ENCODE results near the gene CBX1. TPM values are rescaled to one million over a fixed set of nuclear protein-coding genes. Genes with fewer than 3 reads are reported as not detected.

The CBX1 gene
- total and polyA plus RNA-seq, 2 of the 8 experiments (the other 6 are each of a cell fraction or from before 2014, with no cell fraction given): 38.7 to 173 TPM

DNA sequence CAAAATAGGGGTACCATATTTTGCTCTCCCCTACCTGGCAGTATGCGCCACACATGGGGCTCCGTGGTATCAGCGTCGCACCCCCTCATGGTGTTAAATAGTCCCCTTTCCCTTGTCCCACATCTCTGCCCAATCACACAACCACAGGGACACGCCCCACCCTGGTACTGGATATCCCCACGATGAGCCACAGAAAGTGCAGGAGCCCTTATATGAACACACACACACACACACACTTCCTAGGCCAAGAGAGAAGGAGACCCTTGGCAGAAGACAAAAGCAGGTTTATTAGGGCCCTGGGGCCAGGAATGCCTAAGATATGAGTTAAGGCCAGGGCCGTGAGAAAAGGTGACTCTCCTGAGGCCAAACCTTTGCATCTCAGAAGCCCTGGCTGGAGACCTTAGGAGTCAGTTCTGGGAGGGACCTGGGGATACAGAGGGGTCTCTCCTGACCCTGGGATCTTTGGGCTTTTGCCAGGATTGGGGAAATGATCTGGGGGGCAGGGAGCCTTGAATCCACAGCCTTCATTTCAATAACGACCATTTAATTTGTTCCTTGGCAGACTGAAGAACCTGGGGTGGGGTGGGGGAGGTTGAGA, 75.3 kb downstream of the CBX1 start:
- H3K79me1 ChIP-seq (ENCODE audit: low read depth, low read length): no peaks in the 10 kb centered on the region
- ChIA-PET POLR2A (ENCODE audit: partially characterized antibody) (interaction anchor here (0.6 to 28.1 kb wide), 4 partner anchors 10 to 105 kb away, joined by 3 to 1227 read pairs (median 6); partner anchors contain the start of gene NFE2L1), CTCF (ENCODE audit: partially characterized antibody) (interaction anchor here (0.7 to 8.9 kb wide), 46 partner anchors 10 to 596 kb away, joined by 3 to 181 read pairs (median 4); partner anchors contain the start of genes NFE2L1 and SNX11)
- H4K91ac ChIP-seq (replicated peaks; ENCODE audit: insufficient read length, low read length): no peak overlapping the region
- no peaks in the 10 kb centered on the region for H3K36me3 ChIP-seq (ENCODE audit: control insufficient read depth in 2 of 4, insufficient read depth in 4 of 4, low read length in 3 of 4)
- no peak overlapping the region for H3K27ac ChIP-seq (ENCODE audit: low read depth, low read length)
- TF ChIP-seq CBX8 (IDR thresholded peaks at IDR 0.05; ENCODE audit: borderline replicate concordance, low read depth, low read length): no peak
- TF ChIP-seq RBBP5 (IDR thresholded peaks at IDR 0.05; ENCODE audit: borderline replicate concordance, low read depth, low read length): no peak
- H3K9me3 ChIP-seq (ENCODE audit: insufficient read depth in 2 of 2, low read depth in 1 of 2, low read length in 1 of 2): no peaks in the 10 kb centered on the region
- no peaks in the 10 kb centered on the region for H3K79me2 ChIP-seq (ENCODE audit: control insufficient read depth in 1 of 2, insufficient read depth in 2 of 2, low read length in 2 of 2)
- H3K27me3 ChIP-seq (replicated peaks in 1 of 4; ENCODE audit: control insufficient read depth in 3 of 4, extremely low read depth in 1 of 4, insufficient read depth in 3 of 4, low read length in 3 of 4): peaks cover 2 to 23% (median 17%) of the 10 kb centered on the region in 4 experiments
- no peak overlapping the region for H3K56ac ChIP-seq (replicated peaks; ENCODE audit: insufficient read length, low read depth, low read length)
- H3K23me2 ChIP-seq (ENCODE audit: low read depth, low read length): peaks cover 18% of the 10 kb centered on the region
- no peak overlapping the region for H2BK15ac ChIP-seq (ENCODE audit: low read length)
- no peak overlapping the region for H4K8ac ChIP-seq (ENCODE audit: extremely low read depth, insufficient read depth, low read length)
- H2AK5ac ChIP-seq (ENCODE audit: low read depth, low read length): no peak overlapping the region
- DNase-seq (ENCODE audit: low read depth in 1 of 2, low spot score in 2 of 2) (peak in 1 of 2 experiments; percentile 48), FAIRE-seq (no peak)
- H3K4ac ChIP-seq (replicated peaks; ENCODE audit: insufficient read length, low read depth, low read length): no peak overlapping the region
- WGBS, 2 experiments (ENCODE audit: extremely low coverage in 1 of 2, insufficient coverage in 1 of 2, insufficient read length in 1 of 2, insufficient replicate concordance in 2 of 2, low coverage in 1 of 2, low lambda C conversion rate in 2 of 2, missing lambda C conversion rate in 1 of 2): 57% methylated on average over 8 of the region's 8 CpGs; no CpG with 5 or more reads in 1 of the 2 experiments
- H3K14ac ChIP-seq (ENCODE audit: insufficient read length): no peak overlapping the region
- peak overlapping the region in 1 of 4 experiments; percentile 55; a peak in 2 of 8 replicates for H3K4me3 ChIP-seq (ENCODE audit: extremely low read depth in 1 of 4, insufficient read depth in 2 of 4, low read depth in 3 of 4, low read length in 4 of 4)
- H3K23ac ChIP-seq (ENCODE audit: insufficient read length): no peak overlapping the region
- H3K4me1 ChIP-seq (replicated peaks in 1 of 4; ENCODE audit: control insufficient read depth in 3 of 4, insufficient read depth in 4 of 4, low read length in 3 of 4): peaks cover 0 to 21% (median 11%) of the 10 kb centered on the region in 4 experiments; a peak in 5 of 7 replicates
- 0 out of 2 replicates have a peak overlapping the region, but pooled peaks have one; percentile 11 for H2BK12ac ChIP-seq (ENCODE audit: low read depth, low read length)
- H2AFZ ChIP-seq (ENCODE audit: low read length): no peak overlapping the region
- H3K4me2 ChIP-seq (ENCODE audit: insufficient read depth in 1 of 2, low read depth in 2 of 2, low read length in 2 of 2): peak overlapping the region; percentile 42 to 100; a peak in 3 of 4 replicates
- H4K5ac ChIP-seq (ENCODE audit: insufficient read length, low read depth, low read length): no peak overlapping the region
- H3K9ac ChIP-seq (replicated peaks in 1 of 4; ENCODE audit: extremely low read depth in 1 of 4, low read depth in 3 of 4, low read length in 3 of 4): no peak overlapping the region
- no peak overlapping the region for H2BK20ac ChIP-seq (ENCODE audit: low read length)
- no peaks in the 10 kb centered on the region for H4K20me1 ChIP-seq (replicated peaks in 1 of 2; ENCODE audit: control insufficient read depth in 1 of 2, insufficient read depth in 2 of 2, low read length in 2 of 2)
- H2BK5ac ChIP-seq (ENCODE audit: low read depth, low read length): no peak overlapping the region
- H2BK120ac ChIP-seq (replicated peaks; ENCODE audit: low read depth, low read length): no peak overlapping the region
- H3K18ac ChIP-seq (ENCODE audit: extremely low read depth, low read length): no peak overlapping the region
